ENCODE results near the gene KLK8.
A peak's percentile ranks its signal among the peaks of the same experiment; 100 is the strongest.

Gene KLK8

DNA sequence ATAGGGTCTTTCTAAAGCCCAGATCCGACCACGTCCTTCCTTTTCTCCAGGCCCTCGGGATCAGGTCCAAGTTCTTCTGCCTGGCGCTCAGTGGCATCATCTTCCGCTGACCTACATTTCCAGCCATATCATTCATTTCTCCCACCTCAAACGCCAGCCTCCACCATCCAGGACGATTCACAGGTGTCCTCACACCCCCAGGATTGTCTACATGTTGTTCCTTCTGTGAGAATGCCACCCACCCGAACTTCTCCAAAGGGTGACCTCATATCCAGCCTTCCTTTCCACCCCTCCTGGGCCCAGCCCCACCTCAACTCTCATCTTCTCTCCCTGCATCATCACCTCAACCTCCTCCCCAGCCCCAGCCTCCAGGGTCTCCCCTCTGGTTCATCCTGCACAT lies 43.8 kb downstream of the KLK8 start:
- FAIRE-seq (no peak), DNase-seq (ENCODE audit: insufficient read length, low spot score) (no peak)

GRCh38 chr19:50952910-50953309 lies 48.5 kb downstream of the KLK8 start, which contains the start of gene KLK5:
KLK5 (minus strand) TSS chr19:50953038; CDS start chr19:50952657, 381 bp downstream.
- DNase-seq (ENCODE audit: insufficient read length, low spot score), result peak; percentile 27
- FAIRE-seq, result no peak

GRCh38 chr19:50949861-50950260 lies 51.5 kb downstream of the KLK8 start:
- FAIRE-seq, result no peak
- DNase-seq (ENCODE audit: insufficient read length, low spot score), result no peak

GRCh38 chr19:50947123-50947522 lies 54.3 kb downstream of the KLK8 start:
- FAIRE-seq (no peak), DNase-seq (ENCODE audit: insufficient read length, low spot score) (no peak)
